MG63 (cell line): Measurements from ENCODE around the gene PKMYT1. TPM values are rescaled to one million over a fixed set of nuclear protein-coding genes. Genes with fewer than 3 reads are reported as not detected.

Experiments used
- DNase-seq: peaks from one replicate; pipeline ENCODE4 v3.0.0-alpha.2; 2020
- H3K27me3 ChIP-seq: fragments of 250-450 bp; sonication (Bioruptor Pico); 2 replicates; pipeline ENCODE4 v1.5.1; 2020; ENCODE audit warnings: mild to moderate bottlenecking, moderate library complexity
- H3K36me3 ChIP-seq: fragments of 250-450 bp; sonication (Bioruptor Pico); 2 replicates; pipeline ENCODE4 v1.5.1; 2020; ENCODE audit warnings: mild to moderate bottlenecking, moderate library complexity
- H3K4me3 ChIP-seq: fragments of 250-450 bp; sonication (Bioruptor Pico); 2 replicates; pipeline ENCODE4 v1.5.1; 2020; ENCODE audit warnings: mild to moderate bottlenecking, moderate library complexity
- H3K9me3 ChIP-seq: fragments of 250-450 bp; sonication (Bioruptor Pico); 2 replicates; pipeline ENCODE4 v1.5.1; 2020; ENCODE audit warnings: mild to moderate bottlenecking, moderate library complexity
- total RNA-seq: library from RNA; depleted of rRNA; stranded (reverse); fragments of >200 nt; shearing (Covaris generic); gene quantifications from 2 replicates; pipeline ENCODE4 v1.2.3, GENCODE V29; 2014; ENCODE audit warnings: low replicate concordance; rRNA removed

PKMYT1 gene
- total RNA-seq: 12.0 and 30.3 TPM in 2 replicates

- DNase-seq: peak; percentile 94
- no peaks in the 10 kb centered on the region for H3K9me3 ChIP-seq
- peak within 1 kb of the TSS; percentile 79 for H3K4me3 ChIP-seq
- no peaks in the 10 kb centered on the region for H3K27me3 ChIP-seq
- H3K36me3 ChIP-seq: peaks cover 40% of the 10 kb centered on the region
These were observed at the start of gene PKMYT1 for GRCh38 chr16:2980227-2981176. PKMYT1 (minus strand) TSS chr16:2980446; CDS start chr16:2979657, 789 bp downstream.

GRCh38 chr16:3029491-3030221, 49.4 kb upstream of the PKMYT1 start:
- Histone ChIP-seq H3K9me3 (no peaks in the 10 kb centered on the region), H3K27me3 (peaks cover 26% of the 10 kb centered on the region), H3K36me3 (peaks cover 24% of the 10 kb centered on the region), H3K4me3 (no peak overlapping the region)
- no peak for DNase-seq

GRCh38 chr16:3028716-3029319, 48.6 kb upstream of the PKMYT1 start:
- no peaks in the 10 kb centered on the region for H3K9me3 ChIP-seq
- no peak for DNase-seq
- peaks cover 24% of the 10 kb centered on the region for H3K36me3 ChIP-seq
- H3K4me3 ChIP-seq: no peak overlapping the region
- peaks cover 20% of the 10 kb centered on the region for H3K27me3 ChIP-seq

GRCh38 chr16:3027983-3028715, 47.9 kb upstream of the PKMYT1 start:
- peaks cover 14% of the 10 kb centered on the region for H3K27me3 ChIP-seq
- no peaks in the 10 kb centered on the region for H3K9me3 ChIP-seq
- peak; percentile 39 for DNase-seq

GRCh38 chr16:3027489-3027795, 47.2 kb upstream of the PKMYT1 start:
- Histone ChIP-seq H3K9me3 (no peaks in the 10 kb centered on the region), H3K36me3 (peaks cover 30% of the 10 kb centered on the region)
- DNase-seq: no peak

More at GRCh38 chr16:3027983-3028715, 47.9 kb upstream of the PKMYT1 start:
- no peak overlapping the region for H3K4me3 ChIP-seq
- peaks cover 24% of the 10 kb centered on the region for H3K36me3 ChIP-seq

GRCh38 chr16:3026609-3027488, 46.6 kb upstream of the PKMYT1 start:
- DNase-seq: no peak
- Histone ChIP-seq H3K27me3 (peaks cover 1% of the 10 kb centered on the region; the same call in 1 of the 2 replicates), H3K36me3 (peaks cover 35% of the 10 kb centered on the region), H3K9me3 (no peaks in the 10 kb centered on the region), H3K4me3 (no peak overlapping the region)

More at GRCh38 chr16:3027489-3027795, 47.2 kb upstream of the PKMYT1 start:
- H3K27me3 ChIP-seq: peaks cover 7% of the 10 kb centered on the region
- H3K4me3 ChIP-seq: no peak overlapping the region

- H3K4me3 ChIP-seq: no peak overlapping the region
- no peaks in the 10 kb centered on the region for H3K9me3 ChIP-seq
- H3K36me3 ChIP-seq: peaks cover 43% of the 10 kb centered on the region
- H3K27me3 ChIP-seq: no peaks in the 10 kb centered on the region
- DNase-seq: no peak
These were observed 45.7 kb upstream of the PKMYT1 start for GRCh38 chr16:3026003-3026378.

GRCh38 chr16:3025032-3026002, 45.1 kb upstream of the PKMYT1 start:
- H3K27me3 ChIP-seq: no peaks in the 10 kb centered on the region
- H3K4me3 ChIP-seq: no peak overlapping the region
- H3K9me3 ChIP-seq: no peaks in the 10 kb centered on the region
- no peak for DNase-seq
- H3K36me3 ChIP-seq: peaks cover 47% of the 10 kb centered on the region

- DNase-seq: peak; percentile 99
- H3K36me3 ChIP-seq: peaks cover 48% of the 10 kb centered on the region
- no peaks in the 10 kb centered on the region for H3K27me3 ChIP-seq
- H3K4me3 ChIP-seq: peak within 1 kb of the TSS; percentile 99
- H3K9me3 ChIP-seq: no peaks in the 10 kb centered on the region
These were observed 43.6 kb upstream of the PKMYT1 start, which contains the start of the genes HCFC1R1 and THOC6 for GRCh38 chr16:3023669-3024478. HCFC1R1 (minus strand) TSS chr16:3023942; CDS start chr16:3023941, 1 bp downstream. THOC6 (plus strand) TSS chr16:3024035; CDS start chr16:3024327, 292 bp downstream.

GRCh38 chr16:3023415-3023668, 43.1 kb upstream of the PKMYT1 start:
- H3K9me3 ChIP-seq: no peaks in the 10 kb centered on the region
- no peaks in the 10 kb centered on the region for H3K27me3 ChIP-seq
- peaks cover 48% of the 10 kb centered on the region for H3K36me3 ChIP-seq

GRCh38 chr16:3022684-3023414, 42.6 kb upstream of the PKMYT1 start:
- peaks cover 47% of the 10 kb centered on the region for H3K36me3 ChIP-seq
- peak; percentile 90 for DNase-seq

More at GRCh38 chr16:3023415-3023668, 43.1 kb upstream of the PKMYT1 start:
- peak; percentile 99 for DNase-seq
- H3K4me3 ChIP-seq: peak overlapping the region; percentile 99

GRCh38 chr16:3022208-3022683, 42.0 kb upstream of the PKMYT1 start:
- no peaks in the 10 kb centered on the region for H3K27me3 ChIP-seq
- peak; percentile 95 for DNase-seq
- peak overlapping the region; percentile 99 for H3K4me3 ChIP-seq
- no peaks in the 10 kb centered on the region for H3K9me3 ChIP-seq
- peaks cover 45% of the 10 kb centered on the region for H3K36me3 ChIP-seq

More at GRCh38 chr16:3022684-3023414, 42.6 kb upstream of the PKMYT1 start:
- Histone ChIP-seq H3K9me3 (no peaks in the 10 kb centered on the region), H3K4me3 (peak overlapping the region; percentile 99), H3K27me3 (no peaks in the 10 kb centered on the region)
